A673 (cell line): ENCODE measurements around the gene TSSK1B.

Experiments used
- CTCF ChIP-seq: fragments of 300-800, 200-600 bp; sonication (generic); conservative IDR thresholded peaks from 2 replicates; pipeline ENCODE4 v1.5.1; 2017; ENCODE audit warnings: low read depth, mild to moderate bottlenecking, antibody characterized with exemption, low read length, moderate library complexity, mixed read lengths
- EZH2 ChIP-seq: fragments of 200-600 bp; sonication (generic); IDR thresholded peaks from 2 replicates; pipeline ENCODE4 v1.6.1; 2017; ENCODE audit warnings: borderline replicate concordance, low read depth, mild to moderate bottlenecking, mixed read lengths, antibody characterized with exemption, low read length; ENCODE audit not compliant: poor library complexity, severe bottlenecking

- no peak for TF ChIP-seq CTCF
- TF ChIP-seq EZH2 = no peak
These were observed 16.1 kb upstream of the TSSK1B start for GRCh38 chr5:113450929-113451328.
